Right lobe of liver (tissue), 4 donors: ENCODE data around the gene MISP.

Source experiments
- POLR2A ChIP-seq: fragments of 450-650 bp; IDR thresholded peaks from one replicate; pipeline ENCODE4 v1.6.1; 2017; ENCODE audit warnings: antibody characterized with exemption, mild to moderate bottlenecking
- TF ChIP-seq, protein P1 (sequence below), 4 donors: fragments of 200-600 bp in 3 of 4; fragments of 450-650 bp in 1 of 4; IDR thresholded peaks; one replicate each; pipeline versions ENCODE4 v1.5.1 to v1.8.0; 2016 to 2022; ENCODE audit warnings: antibody characterized with exemption in 4 of 4, mild to moderate bottlenecking in 2 of 4
- donor health status: DM: no; HTN: no; CAD: no.
- donor health status: DM: no; HTN: no; CAD: no.
- donor health status: DM: no; HTN: yes; CAD: no.

DNA sequence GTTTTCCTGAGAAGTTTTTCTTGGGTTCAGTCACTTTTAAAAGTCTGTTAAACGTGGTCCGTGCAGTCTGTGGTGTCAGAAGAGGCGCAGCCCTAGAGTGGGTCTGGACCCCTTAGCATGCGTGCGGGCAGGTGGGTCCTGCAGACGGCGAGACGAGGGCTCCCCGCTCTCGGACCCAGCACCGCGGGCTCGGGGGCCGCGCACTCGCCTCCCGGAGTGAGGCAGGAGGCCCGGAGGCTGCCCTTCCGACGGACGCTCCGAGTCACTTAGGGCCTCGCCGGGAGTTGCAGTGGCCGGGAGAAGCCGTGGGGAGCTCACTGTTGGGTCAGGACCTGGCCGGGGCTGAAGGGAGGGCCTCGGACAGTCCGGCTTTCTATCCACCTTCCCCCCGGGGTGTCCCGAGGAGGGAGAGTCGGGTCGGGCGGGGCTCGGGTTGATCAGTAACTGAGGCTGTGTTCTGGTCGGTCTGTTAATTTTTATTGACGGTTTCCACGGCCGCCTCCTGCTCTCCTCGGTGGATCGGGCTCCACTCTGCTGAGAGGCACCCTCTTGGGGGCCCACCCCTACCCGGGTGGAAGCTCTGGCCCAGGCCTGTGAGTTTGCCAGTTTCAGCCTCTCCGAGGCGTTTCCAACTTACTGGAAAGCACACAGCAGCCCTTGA lies 47.6 kb downstream of the MISP start:
- TF ChIP-seq POLR2A, result peak; percentile 15
- TF ChIP-seq, protein P1, sequence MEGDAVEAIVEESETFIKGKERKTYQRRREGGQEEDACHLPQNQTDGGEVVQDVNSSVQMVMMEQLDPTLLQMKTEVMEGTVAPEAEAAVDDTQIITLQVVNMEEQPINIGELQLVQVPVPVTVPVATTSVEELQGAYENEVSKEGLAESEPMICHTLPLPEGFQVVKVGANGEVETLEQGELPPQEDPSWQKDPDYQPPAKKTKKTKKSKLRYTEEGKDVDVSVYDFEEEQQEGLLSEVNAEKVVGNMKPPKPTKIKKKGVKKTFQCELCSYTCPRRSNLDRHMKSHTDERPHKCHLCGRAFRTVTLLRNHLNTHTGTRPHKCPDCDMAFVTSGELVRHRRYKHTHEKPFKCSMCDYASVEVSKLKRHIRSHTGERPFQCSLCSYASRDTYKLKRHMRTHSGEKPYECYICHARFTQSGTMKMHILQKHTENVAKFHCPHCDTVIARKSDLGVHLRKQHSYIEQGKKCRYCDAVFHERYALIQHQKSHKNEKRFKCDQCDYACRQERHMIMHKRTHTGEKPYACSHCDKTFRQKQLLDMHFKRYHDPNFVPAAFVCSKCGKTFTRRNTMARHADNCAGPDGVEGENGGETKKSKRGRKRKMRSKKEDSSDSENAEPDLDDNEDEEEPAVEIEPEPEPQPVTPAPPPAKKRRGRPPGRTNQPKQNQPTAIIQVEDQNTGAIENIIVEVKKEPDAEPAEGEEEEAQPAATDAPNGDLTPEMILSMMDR (IDR thresholded peaks at IDR 0.05), result no peak
